Astrocyte (in vitro differentiated cells and primary cell): ENCODE measurements around the gene STYXL2. TPM values are rescaled to one million over a fixed set of nuclear protein-coding genes. Genes with fewer than 3 reads are reported as not detected.

ENCODE experiments used
- DNase-seq: peaks from one replicate; pipeline ENCODE4 v3.0.0-alpha.2; 2010; ENCODE audit warnings: low read depth
- FAIRE-seq: peaks from 2 replicates; lab custom pipeline; 2011; peaks lifted over from hg19 to GRCh38; lab: Jason Lieb, UNC
- H2AFZ ChIP-seq: 2 replicates; pipeline ENCODE4 v1.6.0; 2012; ENCODE audit warnings: low read depth, low read length, inconsistent platforms
- H3K27ac ChIP-seq: 2 replicates; pipeline ENCODE4 v1.5.1; 2011; ENCODE audit warnings: low read depth, low read length, inconsistent platforms
- H3K27me3 ChIP-seq: 2 replicates; pipeline ENCODE4 v1.6.0; 2011; ENCODE audit warnings: low read length, inconsistent platforms; ENCODE audit not compliant: insufficient read depth
- H3K36me3 ChIP-seq: 2 replicates; pipeline ENCODE4 v1.5.1; 2011; ENCODE audit warnings: low read length, inconsistent platforms; ENCODE audit not compliant: insufficient read depth
- H3K4me1 ChIP-seq: 2 replicates; pipeline ENCODE4 v1.5.1; 2011; ENCODE audit warnings: low read length, inconsistent platforms; ENCODE audit not compliant: insufficient read depth
- H3K4me2 ChIP-seq: 2 replicates; pipeline ENCODE4 v1.6.0; 2012; ENCODE audit warnings: low read length, inconsistent platforms
- H3K4me3 ChIP-seq: 2 replicates; pipeline ENCODE4 v1.5.1; 2011; ENCODE audit warnings: low read depth, mild to moderate bottlenecking, low read length, inconsistent platforms; ENCODE audit not compliant: insufficient read depth
- H3K79me2 ChIP-seq: 2 replicates; pipeline ENCODE4 v1.6.0; 2012; ENCODE audit warnings: mild to moderate bottlenecking, low read length, inconsistent platforms; ENCODE audit not compliant: insufficient read depth
- H3K9ac ChIP-seq: 2 replicates; pipeline ENCODE4 v1.6.0; 2012; ENCODE audit warnings: mild to moderate bottlenecking, low read length, inconsistent platforms
- H3K9me3 ChIP-seq: 2 replicates; pipeline ENCODE4 v1.5.1; 2012; ENCODE audit warnings: low read depth, mild to moderate bottlenecking, low read length, inconsistent platforms; ENCODE audit not compliant: insufficient read depth
- H4K20me1 ChIP-seq: 2 replicates; pipeline ENCODE4 v1.6.0; 2012; ENCODE audit warnings: low read length, inconsistent platforms; ENCODE audit not compliant: insufficient read depth
- H3K27ac Mint-ChIP-seq: one replicate; pipeline ENCODE4 v1.8.0; 2021; ENCODE audit warnings: mild to moderate bottlenecking, mixed read lengths; ENCODE audit not compliant: unreplicated experiment
- H3K27me3 Mint-ChIP-seq: one replicate; pipeline ENCODE4 v1.8.0; 2021; ENCODE audit warnings: low read depth, mixed read lengths; ENCODE audit not compliant: unreplicated experiment
- H3K36me3 Mint-ChIP-seq: one replicate; pipeline ENCODE4 v1.8.0; 2021; ENCODE audit warnings: low read depth, mixed read lengths; ENCODE audit not compliant: unreplicated experiment
- H3K4me1 Mint-ChIP-seq: one replicate; pipeline ENCODE4 v1.8.0; 2021; ENCODE audit warnings: low read depth, mixed read lengths; ENCODE audit not compliant: unreplicated experiment
- H3K4me3 Mint-ChIP-seq: one replicate; pipeline ENCODE4 v1.8.0; 2021; ENCODE audit warnings: mild to moderate bottlenecking, moderate library complexity, mixed read lengths; ENCODE audit not compliant: unreplicated experiment
- H3K9me3 Mint-ChIP-seq: one replicate; pipeline ENCODE4 v1.8.0; 2021; ENCODE audit warnings: mild to moderate bottlenecking, mixed read lengths; ENCODE audit not compliant: unreplicated experiment
- EZH2 ChIP-seq: IDR thresholded peaks from 2 replicates; pipeline ENCODE4 v1.6.1; 2012; ENCODE audit warnings: mild to moderate bottlenecking, low read length, inconsistent platforms; ENCODE audit not compliant: insufficient read depth
- total RNA-seq: library from RNA; stranded (reverse); gene quantifications from 2 replicates; pipeline ENCODE4 v1.2.1, GENCODE V29; 2021
- TF ChIP-seq, protein P1 (sequence below): IDR thresholded peaks from 2 replicates; pipeline ENCODE4 v1.5.1; 2011; ENCODE audit warnings: low read depth, mild to moderate bottlenecking, inconsistent platforms, low read length, moderate library complexity; ENCODE audit not compliant: insufficient read depth

The STYXL2 gene
- total RNA-seq, 1 donor from 2014 or later: 0.82 TPM

DNA sequence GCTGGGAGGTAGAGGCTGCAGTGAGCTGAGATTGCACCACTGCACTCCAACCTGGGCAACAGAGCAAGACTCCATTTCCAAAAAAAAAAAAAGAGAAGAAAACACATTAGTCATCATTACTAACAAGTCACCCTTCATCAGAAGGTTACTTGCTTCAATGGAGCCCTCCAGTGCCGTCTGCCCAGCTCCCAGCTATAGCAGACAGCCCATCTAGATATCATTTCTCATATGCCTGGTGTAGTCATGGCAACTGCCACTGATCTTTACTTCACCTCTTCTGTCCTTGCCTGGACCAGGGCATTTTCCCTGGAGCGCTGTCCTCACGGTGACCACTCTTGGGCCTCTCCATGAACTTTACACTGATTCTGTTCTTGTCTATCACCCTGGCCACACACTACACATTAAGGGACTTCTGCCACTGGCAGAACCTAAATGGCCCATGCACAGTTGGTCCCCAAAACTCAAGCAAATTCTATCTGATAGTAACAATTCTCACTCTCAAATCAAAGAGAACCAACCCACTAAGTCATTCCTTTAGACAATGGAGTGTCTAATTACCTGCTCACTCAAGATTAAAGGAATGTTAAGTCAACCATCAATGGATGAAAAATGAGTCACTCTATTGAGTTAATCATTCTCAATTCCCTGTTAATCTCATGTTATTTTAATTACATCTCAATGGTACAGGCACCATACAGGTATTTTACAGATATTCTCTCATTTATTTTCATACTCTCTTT is 16.6 kb upstream of the STYXL2 start:
- no peak for DNase-seq
- Histone ChIP-seq H2AFZ (no peak overlapping the region), H4K20me1 (no peaks in the 10 kb centered on the region), H3K79me2 (no peaks in the 10 kb centered on the region), H3K27ac (no peak overlapping the region), H3K9ac (no peak overlapping the region), H3K4me1 (no peaks in the 10 kb centered on the region), H3K4me3 (no peak overlapping the region), H3K27me3 (peaks cover 7% of the 10 kb centered on the region), H3K9me3 (no peaks in the 10 kb centered on the region), H3K4me2 (no peak overlapping the region), H3K36me3 (no peaks in the 10 kb centered on the region)
- peaks cover 10% of the 10 kb centered on the region for H3K4me1 Mint-ChIP-seq
- H3K27me3 Mint-ChIP-seq: peaks cover 24% of the 10 kb centered on the region
- no peak for FAIRE-seq
- no peak overlapping the region for H3K4me3 Mint-ChIP-seq
- H3K9me3 Mint-ChIP-seq: peaks cover 7% of the 10 kb centered on the region
- no peaks in the 10 kb centered on the region for H3K36me3 Mint-ChIP-seq
- no peak for TF ChIP-seq EZH2
- TF ChIP-seq, protein P1, sequence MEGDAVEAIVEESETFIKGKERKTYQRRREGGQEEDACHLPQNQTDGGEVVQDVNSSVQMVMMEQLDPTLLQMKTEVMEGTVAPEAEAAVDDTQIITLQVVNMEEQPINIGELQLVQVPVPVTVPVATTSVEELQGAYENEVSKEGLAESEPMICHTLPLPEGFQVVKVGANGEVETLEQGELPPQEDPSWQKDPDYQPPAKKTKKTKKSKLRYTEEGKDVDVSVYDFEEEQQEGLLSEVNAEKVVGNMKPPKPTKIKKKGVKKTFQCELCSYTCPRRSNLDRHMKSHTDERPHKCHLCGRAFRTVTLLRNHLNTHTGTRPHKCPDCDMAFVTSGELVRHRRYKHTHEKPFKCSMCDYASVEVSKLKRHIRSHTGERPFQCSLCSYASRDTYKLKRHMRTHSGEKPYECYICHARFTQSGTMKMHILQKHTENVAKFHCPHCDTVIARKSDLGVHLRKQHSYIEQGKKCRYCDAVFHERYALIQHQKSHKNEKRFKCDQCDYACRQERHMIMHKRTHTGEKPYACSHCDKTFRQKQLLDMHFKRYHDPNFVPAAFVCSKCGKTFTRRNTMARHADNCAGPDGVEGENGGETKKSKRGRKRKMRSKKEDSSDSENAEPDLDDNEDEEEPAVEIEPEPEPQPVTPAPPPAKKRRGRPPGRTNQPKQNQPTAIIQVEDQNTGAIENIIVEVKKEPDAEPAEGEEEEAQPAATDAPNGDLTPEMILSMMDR: no peak
- no peak overlapping the region for H3K27ac Mint-ChIP-seq

DNA sequence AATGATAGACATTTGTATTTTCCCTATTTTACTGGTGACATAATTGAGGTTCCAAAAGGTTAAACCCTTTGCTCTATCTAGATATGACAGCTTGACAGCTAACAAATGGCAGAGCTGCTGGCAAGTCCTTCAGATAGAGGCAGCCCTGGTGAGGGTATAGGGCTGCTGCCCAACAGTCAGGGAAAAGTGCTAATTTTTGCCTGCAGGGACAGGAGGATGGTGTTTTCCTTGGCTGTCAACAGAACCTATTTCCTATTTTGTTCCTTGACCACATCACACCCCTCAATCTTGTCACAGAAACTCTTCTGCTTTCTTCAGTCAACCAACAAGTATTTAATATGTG is 16.0 kb upstream of the STYXL2 start:
- Mint-ChIP-seq H3K27me3 (peaks cover 26% of the 10 kb centered on the region), H3K9me3 (peaks cover 7% of the 10 kb centered on the region), H3K27ac (no peak overlapping the region), H3K4me3 (no peak overlapping the region), H3K4me1 (peaks cover 10% of the 10 kb centered on the region), H3K36me3 (no peaks in the 10 kb centered on the region)
- no peaks in the 10 kb centered on the region for H4K20me1 ChIP-seq
- H3K9me3 ChIP-seq: no peaks in the 10 kb centered on the region
- TF ChIP-seq, protein P1: no peak
- no peak for TF ChIP-seq EZH2
- H3K9ac ChIP-seq: no peak overlapping the region
- no peak overlapping the region for H3K4me2 ChIP-seq
- H2AFZ ChIP-seq: no peak overlapping the region
- H3K27ac ChIP-seq: no peak overlapping the region
- H3K36me3 ChIP-seq: no peaks in the 10 kb centered on the region
- no peaks in the 10 kb centered on the region for H3K4me1 ChIP-seq
- H3K79me2 ChIP-seq: no peaks in the 10 kb centered on the region
- H3K27me3 ChIP-seq: peaks cover 11% of the 10 kb centered on the region
- DNase-seq (no peak), FAIRE-seq (no peak)
- no peak overlapping the region for H3K4me3 ChIP-seq

DNA sequence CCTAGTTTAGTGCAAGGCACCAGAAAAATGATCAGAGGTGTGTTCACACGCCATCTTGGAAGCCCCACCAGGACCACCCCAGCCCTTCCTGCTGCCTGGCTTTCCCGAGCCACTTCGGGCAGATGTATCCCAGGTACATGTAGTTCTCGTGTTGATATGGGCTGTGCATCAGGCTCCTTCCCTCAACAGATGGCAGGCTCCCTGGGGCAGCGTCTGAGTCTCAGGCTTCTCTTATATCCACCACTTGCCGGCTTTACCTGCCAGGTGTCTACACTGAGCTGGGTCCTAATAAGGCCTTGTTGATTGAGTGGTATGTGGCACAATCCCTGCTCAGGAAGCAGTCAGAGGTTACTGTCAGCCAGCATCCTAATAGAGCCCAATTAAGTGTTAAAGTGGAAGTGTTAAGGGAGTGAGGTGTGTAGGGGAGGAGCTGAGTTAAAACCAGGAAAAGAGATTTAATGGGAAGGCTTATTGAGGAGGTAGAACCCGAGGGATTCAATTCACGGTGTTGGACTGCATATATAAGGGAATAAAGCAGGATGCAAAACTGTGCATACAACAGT is 12.2 kb upstream of the STYXL2 start:
- Mint-ChIP-seq H3K4me3 (no peak overlapping the region), H3K27me3 (peaks cover 22% of the 10 kb centered on the region), H3K27ac (no peak overlapping the region), H3K36me3 (no peaks in the 10 kb centered on the region), H3K9me3 (peaks cover 6% of the 10 kb centered on the region), H3K4me1 (peaks cover 4% of the 10 kb centered on the region)
- Histone ChIP-seq H3K36me3 (no peaks in the 10 kb centered on the region), H3K9ac (no peak overlapping the region), H3K27me3 (peaks cover 13% of the 10 kb centered on the region), H2AFZ (no peak overlapping the region), H3K27ac (no peak overlapping the region), H3K79me2 (no peaks in the 10 kb centered on the region), H4K20me1 (no peaks in the 10 kb centered on the region), H3K9me3 (no peaks in the 10 kb centered on the region), H3K4me1 (no peaks in the 10 kb centered on the region), H3K4me2 (no peak overlapping the region), H3K4me3 (no peak overlapping the region)
- TF ChIP-seq EZH2: no peak
- TF ChIP-seq, protein P1: no peak
- DNase-seq (no peak), FAIRE-seq (no peak)
